Duodenal mucosa (tissue), 2 donors: Measurements from ENCODE around the gene CHAMP1.

Experiments used
- H3K27ac ChIP-seq: one replicate; pipeline ENCODE4 v1.7.0; 2013; ENCODE audit warnings: low read depth, low read length
- H3K27me3 ChIP-seq, 2 donors: one replicate each; pipeline ENCODE4 v1.7.0; 2013; ENCODE audit warnings: low read length in 2 of 2, control low read depth in 1 of 2; ENCODE audit not compliant: insufficient read depth in 2 of 2, control insufficient read depth in 1 of 2
- H3K36me3 ChIP-seq, 2 donors: one replicate each; pipeline ENCODE4 v1.7.0; 2013; ENCODE audit warnings: low read length in 2 of 2, control low read depth in 1 of 2; ENCODE audit not compliant: insufficient read depth in 2 of 2, control insufficient read depth in 1 of 2
- H3K4me1 ChIP-seq, 2 donors: one replicate each; pipeline ENCODE4 v1.7.0; 2013; ENCODE audit warnings: low read length in 2 of 2, control low read depth in 1 of 2; ENCODE audit not compliant: insufficient read depth in 2 of 2, control insufficient read depth in 1 of 2
- H3K4me3 ChIP-seq, 2 donors: one replicate each; pipeline ENCODE4 v1.7.0; 2013; ENCODE audit warnings: low read length in 2 of 2, low read depth in 1 of 2
- H3K9ac ChIP-seq, 2 donors: one replicate each; pipeline ENCODE4 v1.7.0; 2013; ENCODE audit warnings: low read length in 2 of 2, low read depth in 1 of 2
- H3K9me3 ChIP-seq, 2 donors: one replicate each; pipeline ENCODE4 v1.7.0; 2013; ENCODE audit warnings: low read length in 2 of 2, control low read depth in 1 of 2; ENCODE audit not compliant: control insufficient read depth in 1 of 2

CHAMP1 gene

GRCh38 chr13:114281351-114282040 lies 32.8 kb upstream of the CHAMP1 start, which contains the start of gene UPF3A:
Gene UPF3A, plus strand, starts transcription at chr13:114281601. Its CDS starts 39 bp downstream, at chr13:114281640.
- no peaks in the 10 kb centered on the region for H3K9me3 ChIP-seq
- H3K27me3 ChIP-seq: no peaks in the 10 kb centered on the region
- H3K4me1 ChIP-seq: peaks cover 0 to 16% of the 10 kb centered on the region in 2 donors
- peak within 1 kb of the TSS; percentile 73 to 80 for H3K9ac ChIP-seq
- peak within 1 kb of the TSS; percentile 81 to 85 for H3K4me3 ChIP-seq
- H3K27ac ChIP-seq: peak within 1 kb of the TSS; percentile 97
- peaks cover 10 to 11% of the 10 kb centered on the region in 2 donors for H3K36me3 ChIP-seq

GRCh38 chr13:114282041-114282670 lies 32.1 kb upstream of the CHAMP1 start:
- Histone ChIP-seq H3K27me3 (no peaks in the 10 kb centered on the region), H3K36me3 (peaks cover 15 to 17% of the 10 kb centered on the region in 2 donors), H3K4me1 (peaks cover 0 to 16% of the 10 kb centered on the region in 2 donors), H3K9me3 (no peaks in the 10 kb centered on the region), H3K4me3 (peak overlapping the region; percentile 81 to 85), H3K27ac (peak overlapping the region; percentile 63), H3K9ac (peak overlapping the region; percentile 65 to 80)

GRCh38 chr13:114283576-114283975 lies 30.7 kb upstream of the CHAMP1 start:
- H3K27ac ChIP-seq: no peak overlapping the region

GRCh38 chr13:114284680-114285079 lies 29.6 kb upstream of the CHAMP1 start:
- H3K4me1 ChIP-seq: peaks cover 0 to 16% of the 10 kb centered on the region in 2 donors
- peaks cover 24 to 30% of the 10 kb centered on the region in 2 donors for H3K36me3 ChIP-seq
- H3K9me3 ChIP-seq: no peaks in the 10 kb centered on the region
- H3K4me3 ChIP-seq: no peak overlapping the region
- no peak overlapping the region for H3K27ac ChIP-seq
- no peak overlapping the region for H3K9ac ChIP-seq
- no peaks in the 10 kb centered on the region for H3K27me3 ChIP-seq

More at GRCh38 chr13:114283576-114283975, 30.7 kb upstream of the CHAMP1 start:
- H3K36me3 ChIP-seq: peaks cover 22% of the 10 kb centered on the region in 2 donors
- H3K9me3 ChIP-seq: no peaks in the 10 kb centered on the region
- no peaks in the 10 kb centered on the region for H3K27me3 ChIP-seq
- H3K9ac ChIP-seq: no peak overlapping the region
- no peak overlapping the region for H3K4me3 ChIP-seq
- H3K4me1 ChIP-seq: peaks cover 0 to 16% of the 10 kb centered on the region in 2 donors

DNA sequence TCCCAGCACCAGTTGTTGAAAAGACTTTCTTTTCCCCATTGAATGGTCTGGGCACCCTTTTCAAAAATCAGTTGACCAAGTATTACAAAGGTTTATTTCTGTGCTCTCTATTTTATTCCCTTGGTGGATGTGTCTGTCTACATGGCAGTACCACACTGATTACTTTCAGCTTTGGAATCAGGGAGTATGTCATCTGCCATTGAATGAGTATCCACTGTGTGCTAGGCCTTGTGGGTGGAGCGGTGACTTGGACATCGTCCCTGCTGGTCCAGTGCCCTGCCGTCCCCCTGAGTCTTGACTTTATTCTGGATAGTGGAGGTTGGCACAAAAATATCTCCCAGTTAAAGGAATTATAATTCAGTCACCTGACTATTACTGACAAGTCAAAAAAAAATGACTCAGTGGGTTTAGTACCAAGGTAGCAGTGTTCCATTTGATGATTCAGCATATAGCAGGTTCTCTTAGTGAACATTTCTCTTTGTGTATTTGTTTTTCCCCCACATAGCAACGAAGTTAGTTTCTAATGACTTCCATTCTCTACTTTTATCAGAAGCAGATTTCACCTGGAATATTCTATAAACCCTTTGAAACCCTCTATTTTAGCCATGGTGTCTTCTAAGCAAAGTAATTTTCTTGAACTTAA lies 29.0 kb upstream of the CHAMP1 start:
- peaks cover 29 to 35% of the 10 kb centered on the region in 2 donors for H3K36me3 ChIP-seq
- no peaks in the 10 kb centered on the region for H3K27me3 ChIP-seq
- H3K9me3 ChIP-seq: no peaks in the 10 kb centered on the region
- H3K4me1 ChIP-seq: peaks cover 0 to 15% of the 10 kb centered on the region in 2 donors
- no peak overlapping the region for H3K9ac ChIP-seq
- no peak overlapping the region for H3K4me3 ChIP-seq
- no peak overlapping the region for H3K27ac ChIP-seq

DNA sequence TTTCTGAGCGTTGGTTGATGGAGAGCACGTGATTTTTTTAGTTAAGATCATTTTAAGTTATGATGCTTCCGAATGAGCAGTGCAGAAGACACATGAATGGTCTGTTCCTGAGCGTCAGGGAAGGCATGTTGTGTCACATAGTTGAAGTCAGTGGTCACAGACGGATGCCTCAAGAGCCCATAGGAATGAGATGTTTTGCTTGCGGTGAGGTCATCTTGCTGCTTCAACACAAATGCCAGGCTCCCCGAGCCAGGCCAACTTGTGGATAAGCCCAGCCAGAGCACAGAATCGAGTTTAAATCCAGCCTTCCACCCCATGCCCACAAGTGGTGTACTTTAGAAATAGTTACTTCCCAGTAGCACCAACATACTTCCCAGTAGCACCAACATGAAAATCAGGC lies 27.5 kb upstream of the CHAMP1 start:
- Histone ChIP-seq H3K9ac (no peak overlapping the region), H3K9me3 (no peaks in the 10 kb centered on the region), H3K27me3 (no peaks in the 10 kb centered on the region), H3K4me1 (peaks cover 0 to 10% of the 10 kb centered on the region in 2 donors), H3K36me3 (peaks cover 29 to 42% of the 10 kb centered on the region in 2 donors), H3K4me3 (no peak overlapping the region), H3K27ac (no peak overlapping the region)

GRCh38 chr13:114288157-114288591 lies 26.1 kb upstream of the CHAMP1 start:
- no peaks in the 10 kb centered on the region for H3K9me3 ChIP-seq
- no peaks in the 10 kb centered on the region for H3K27me3 ChIP-seq
- H3K27ac ChIP-seq: no peak overlapping the region
- peaks cover 34 to 51% of the 10 kb centered on the region in 2 donors for H3K36me3 ChIP-seq
- H3K9ac ChIP-seq: no peak overlapping the region
- no peak overlapping the region for H3K4me3 ChIP-seq
- peaks cover 0 to 5% of the 10 kb centered on the region in 2 donors for H3K4me1 ChIP-seq

DNA sequence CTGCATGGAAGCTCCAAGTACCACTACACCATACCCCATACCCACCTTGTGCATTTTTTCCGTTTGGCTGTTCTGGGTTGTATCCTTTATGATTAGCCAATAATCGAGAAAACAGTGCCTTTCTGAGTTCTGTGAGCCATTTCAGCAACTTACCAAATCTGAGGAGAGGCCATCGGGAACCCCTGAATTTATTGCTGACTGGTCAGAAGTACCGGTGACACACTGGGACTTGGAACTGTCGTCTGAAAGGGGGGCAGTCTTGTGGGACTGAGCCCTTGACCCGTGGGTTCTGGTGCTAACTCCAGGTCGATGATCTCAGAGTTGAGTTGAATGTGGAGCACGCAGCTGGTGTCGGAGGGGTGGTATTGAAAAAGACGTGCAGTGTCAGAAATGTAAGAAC lies 17.9 kb upstream of the CHAMP1 start:
- Histone ChIP-seq H3K9me3 (no peaks in the 10 kb centered on the region), H3K4me3 (no peak overlapping the region), H3K4me1 (no peaks in the 10 kb centered on the region), H3K27me3 (no peaks in the 10 kb centered on the region), H3K9ac (no peak overlapping the region), H3K36me3 (peaks cover 17 to 51% of the 10 kb centered on the region in 2 donors), H3K27ac (no peak overlapping the region)

GRCh38 chr13:114296902-114297301 lies 17.4 kb upstream of the CHAMP1 start:
- Histone ChIP-seq H3K36me3 (peaks cover 17 to 51% of the 10 kb centered on the region in 2 donors), H3K9ac (no peak overlapping the region), H3K9me3 (no peaks in the 10 kb centered on the region), H3K4me3 (no peak overlapping the region), H3K27me3 (no peaks in the 10 kb centered on the region), H3K4me1 (no peaks in the 10 kb centered on the region), H3K27ac (no peak overlapping the region)

DNA sequence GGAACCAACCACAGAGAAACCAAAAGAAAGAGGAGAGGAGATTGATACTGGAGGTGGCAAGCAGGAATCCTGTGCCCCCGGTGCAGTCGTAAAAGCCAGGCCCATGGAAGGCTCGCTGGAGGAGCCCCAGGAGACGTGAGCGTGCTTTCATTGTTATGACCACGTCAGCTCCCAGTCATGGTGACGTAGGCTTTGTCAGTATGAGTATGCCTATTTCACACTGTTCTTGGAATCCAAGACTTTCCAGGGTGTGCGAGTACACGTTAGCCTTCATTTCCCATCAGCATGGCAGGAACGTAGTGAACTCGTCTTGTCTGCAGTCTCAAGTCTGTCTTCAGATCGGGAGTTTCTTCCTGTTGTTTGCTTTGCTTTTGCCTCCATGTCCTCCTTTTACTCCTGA lies 15.4 kb upstream of the CHAMP1 start:
- Histone ChIP-seq H3K9ac (no peak overlapping the region), H3K4me1 (no peaks in the 10 kb centered on the region), H3K9me3 (no peaks in the 10 kb centered on the region), H3K27ac (no peak overlapping the region), H3K36me3 (peaks cover 24 to 55% of the 10 kb centered on the region in 2 donors), H3K4me3 (no peak overlapping the region), H3K27me3 (no peaks in the 10 kb centered on the region)
